Uterus (tissue), 4 donors: ENCODE results near the gene TTLL9. TPM values are rescaled to one million over a fixed set of nuclear protein-coding genes. Genes with fewer than 3 reads are reported as not detected.

Source experiments
- DNase-seq, 2 donors: peaks; one replicate each; pipeline ENCODE4 v3.0.0-alpha.2; 2019 to 2020
- H3K27ac ChIP-seq, 2 donors: fragments of 200-600 bp; sonication (generic); 1 replicate in 1 of 2; 2 replicates in 1 of 2; pipeline ENCODE4 v1.5.1; 2016 to 2018
- H3K27me3 ChIP-seq, 2 donors: fragments of 200-600 bp; sonication (generic); one replicate each; pipeline ENCODE4 v1.5.1; 2018 to 2019; ENCODE audit warnings: control low read depth in 1 of 2
- H3K36me3 ChIP-seq, 2 donors: fragments of 200-600 bp; sonication (generic); one replicate each; pipeline ENCODE4 v1.5.1; 2019; ENCODE audit warnings: control low read depth in 1 of 2
- H3K4me1 ChIP-seq, 2 donors: fragments of 200-600 bp; sonication (generic); one replicate each; pipeline ENCODE4 v1.5.1; 2018 to 2019; ENCODE audit warnings: control low read depth in 1 of 2
- H3K4me3 ChIP-seq, 2 donors: fragments of 200-600 bp; sonication (generic); 1 replicate in 1 of 2; 2 replicates in 1 of 2; pipeline ENCODE4 v1.5.1; 2018 to 2019; ENCODE audit warnings: mild to moderate bottlenecking in 1 of 2
- H3K9me3 ChIP-seq, 2 donors: fragments of 200-600 bp; sonication (generic); one replicate each; pipeline ENCODE4 v1.5.1; 2019; ENCODE audit warnings: control low read depth in 1 of 2
- POLR2A ChIP-seq, 2 donors: fragments of 450-650 bp; IDR thresholded peaks; one replicate each; pipeline ENCODE4 v1.6.1; 2016; ENCODE audit warnings: antibody characterized with exemption in 2 of 2, mild to moderate bottlenecking in 1 of 2, moderate library complexity in 1 of 2
- intact Hi-C: fragments of 100-400 bp; cut with DNase I; formaldehyde crosslinking; loops from one replicate; pipeline ENCODE4 v1.15.1; 2023; ENCODE audit warnings: low total_unique reads
- total RNA-seq, 4 donors: library from RNA; depleted of rRNA in 3 of 4; stranded (reverse); fragments of >200 nt in 3 of 4; gene quantifications; one replicate each; pipeline versions ENCODE4 v1.1.0 to v1.2.4, GENCODE V29; 2014 to 2023
- TF ChIP-seq, protein P1 (sequence below), 4 experiments: fragments of 200-600 bp in 2 of 4; fragments of 450-650 bp in 2 of 4; sonication (generic) in 2 of 4; IDR thresholded peaks; one replicate each; pipeline ENCODE4 v1.5.1; 2016 to 2019; ENCODE audit warnings: antibody characterized with exemption in 4 of 4, mild to moderate bottlenecking in 2 of 4, moderate library complexity in 1 of 4
- donor health status: DM: yes; HTN: yes; CAD: no.

TTLL9 gene
- total RNA-seq, 4 donors from 2014 or later = under 0.01 to 2.9 (median 0.91) TPM; not detected in 1

DNA sequence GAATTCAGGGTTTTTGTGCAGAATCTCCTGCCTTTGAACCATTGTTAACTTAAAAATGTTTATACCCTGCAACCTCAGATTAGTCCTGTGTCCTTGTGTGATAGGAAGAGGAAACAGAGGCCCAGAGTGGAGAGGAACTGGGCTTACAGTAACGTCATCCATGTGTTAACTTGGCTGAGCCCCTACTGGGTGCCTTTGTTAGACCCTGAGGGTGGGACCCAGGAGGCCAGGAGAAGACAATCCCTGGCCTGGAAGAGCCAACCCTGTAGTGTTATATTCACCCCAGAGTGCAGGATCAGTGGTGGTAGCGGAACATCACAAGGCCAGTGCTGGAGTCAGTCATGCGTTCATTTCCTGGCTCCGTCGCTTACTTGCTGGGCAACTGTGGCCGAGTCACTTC lies 40.7 kb upstream of the TTLL9 start:
- TF ChIP-seq, protein P1, sequence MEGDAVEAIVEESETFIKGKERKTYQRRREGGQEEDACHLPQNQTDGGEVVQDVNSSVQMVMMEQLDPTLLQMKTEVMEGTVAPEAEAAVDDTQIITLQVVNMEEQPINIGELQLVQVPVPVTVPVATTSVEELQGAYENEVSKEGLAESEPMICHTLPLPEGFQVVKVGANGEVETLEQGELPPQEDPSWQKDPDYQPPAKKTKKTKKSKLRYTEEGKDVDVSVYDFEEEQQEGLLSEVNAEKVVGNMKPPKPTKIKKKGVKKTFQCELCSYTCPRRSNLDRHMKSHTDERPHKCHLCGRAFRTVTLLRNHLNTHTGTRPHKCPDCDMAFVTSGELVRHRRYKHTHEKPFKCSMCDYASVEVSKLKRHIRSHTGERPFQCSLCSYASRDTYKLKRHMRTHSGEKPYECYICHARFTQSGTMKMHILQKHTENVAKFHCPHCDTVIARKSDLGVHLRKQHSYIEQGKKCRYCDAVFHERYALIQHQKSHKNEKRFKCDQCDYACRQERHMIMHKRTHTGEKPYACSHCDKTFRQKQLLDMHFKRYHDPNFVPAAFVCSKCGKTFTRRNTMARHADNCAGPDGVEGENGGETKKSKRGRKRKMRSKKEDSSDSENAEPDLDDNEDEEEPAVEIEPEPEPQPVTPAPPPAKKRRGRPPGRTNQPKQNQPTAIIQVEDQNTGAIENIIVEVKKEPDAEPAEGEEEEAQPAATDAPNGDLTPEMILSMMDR (IDR thresholded peaks at IDR 0.05) = no peak
- TF ChIP-seq POLR2A (IDR thresholded peaks at IDR 0.05) = no peak
- DNase-seq = no peak
- intact Hi-C loops = no loop called here

DNA sequence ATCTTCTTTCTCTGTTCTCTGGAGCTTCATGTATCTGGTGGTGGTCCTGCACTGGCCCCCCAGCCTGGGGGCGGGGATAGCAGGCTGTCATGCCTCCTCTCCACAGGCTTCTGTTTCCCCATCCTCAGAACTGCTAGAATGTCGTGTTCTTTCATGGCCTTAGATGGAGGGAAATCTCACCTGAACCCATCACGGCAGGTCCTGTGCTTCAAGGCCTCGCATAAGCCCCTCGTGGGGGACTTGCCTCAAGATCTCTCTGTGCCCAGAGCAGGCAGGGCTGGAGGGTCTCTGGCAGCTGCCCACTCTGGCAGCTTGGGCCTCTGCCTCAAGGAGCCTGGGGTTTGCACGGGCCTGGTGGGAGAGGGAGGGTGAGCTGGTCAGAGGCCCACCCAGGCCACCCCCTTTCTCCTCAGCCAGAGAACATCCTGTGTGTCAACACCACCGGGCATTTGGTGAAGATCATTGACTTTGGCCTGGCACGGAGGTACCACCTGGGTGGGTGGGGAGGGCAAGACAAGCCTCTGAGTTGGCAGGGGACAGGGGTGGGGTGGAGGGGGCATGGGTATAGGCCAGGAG lies 39.9 kb upstream of the TTLL9 start:
- no peaks in the 10 kb centered on the region for H3K36me3 ChIP-seq
- no peak overlapping the region for H3K4me3 ChIP-seq
- no peaks in the 10 kb centered on the region for H3K4me1 ChIP-seq
- H3K27me3 ChIP-seq = no peaks in the 10 kb centered on the region
- intact Hi-C loops = no loop called here
- H3K27ac ChIP-seq = no peak overlapping the region
- TF ChIP-seq, protein P1 (IDR thresholded peaks at IDR 0.05) = no peak
- TF ChIP-seq POLR2A (IDR thresholded peaks at IDR 0.05) = no peak
- H3K9me3 ChIP-seq = no peaks in the 10 kb centered on the region
- DNase-seq = no peak

More for the DNA sequence above, 40.7 kb upstream of the TTLL9 start:
- H3K9me3 ChIP-seq = no peaks in the 10 kb centered on the region
- H3K36me3 ChIP-seq = no peaks in the 10 kb centered on the region
- no peak overlapping the region for H3K27ac ChIP-seq
- H3K4me3 ChIP-seq = no peak overlapping the region
- H3K4me1 ChIP-seq = no peaks in the 10 kb centered on the region
- no peaks in the 10 kb centered on the region for H3K27me3 ChIP-seq

DNA sequence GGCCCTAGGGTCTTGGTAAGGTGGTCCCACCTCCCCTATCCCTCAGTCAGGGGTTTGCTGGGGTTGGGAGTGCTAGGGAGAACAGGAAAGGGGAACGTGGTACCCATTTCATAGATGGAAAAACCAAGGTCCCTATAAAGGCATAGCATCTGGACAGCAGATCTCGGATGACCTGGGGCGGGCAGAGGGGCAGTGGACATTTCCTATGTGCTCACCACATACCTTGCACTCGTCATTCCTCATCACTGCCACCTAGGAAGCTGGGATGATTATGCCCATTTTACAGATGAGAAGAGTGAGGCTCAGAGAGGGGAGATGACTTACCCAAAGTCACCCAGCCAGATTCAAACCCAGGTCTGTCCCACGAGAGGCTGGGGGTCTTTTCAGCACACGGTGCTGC lies 39.2 kb upstream of the TTLL9 start:
- H3K36me3 ChIP-seq = no peaks in the 10 kb centered on the region
- no peaks in the 10 kb centered on the region for H3K9me3 ChIP-seq
- no peak for DNase-seq
- H3K27ac ChIP-seq = no peak overlapping the region
- no peaks in the 10 kb centered on the region for H3K4me1 ChIP-seq
- intact Hi-C loops = no loop called here
- H3K4me3 ChIP-seq = no peak overlapping the region
- TF ChIP-seq, protein P1 (IDR thresholded peaks at IDR 0.05) = no peak
- no peaks in the 10 kb centered on the region for H3K27me3 ChIP-seq

DNA sequence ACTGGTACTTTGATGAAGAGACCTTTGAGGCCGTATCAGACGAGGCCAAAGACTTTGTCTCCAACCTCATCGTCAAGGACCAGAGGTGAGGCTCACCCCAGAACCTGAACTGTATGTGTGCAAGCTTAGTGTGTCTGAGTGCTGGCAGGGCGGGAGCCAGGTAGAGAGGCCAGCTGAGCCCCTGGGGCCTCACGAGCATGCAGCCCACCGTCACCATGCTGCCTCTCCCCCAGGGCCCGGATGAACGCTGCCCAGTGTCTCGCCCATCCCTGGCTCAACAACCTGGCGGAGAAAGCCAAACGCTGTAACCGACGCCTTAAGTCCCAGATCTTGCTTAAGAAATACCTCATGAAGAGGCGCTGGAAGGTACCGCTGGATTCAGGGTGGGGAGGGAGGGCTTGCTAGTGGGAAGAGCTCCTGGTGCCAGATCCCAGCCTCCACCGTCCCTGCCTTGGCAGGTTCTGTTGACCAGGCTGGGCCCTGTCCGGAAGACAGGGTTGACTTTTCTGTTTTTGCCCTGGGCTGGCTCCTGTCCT lies 38.6 kb upstream of the TTLL9 start:
- Histone ChIP-seq H3K4me1 (no peaks in the 10 kb centered on the region), H3K4me3 (no peak overlapping the region), H3K36me3 (no peaks in the 10 kb centered on the region), H3K27ac (no peak overlapping the region), H3K27me3 (no peaks in the 10 kb centered on the region), H3K9me3 (no peaks in the 10 kb centered on the region)
- no peak for DNase-seq
- TF ChIP-seq, protein P1 (IDR thresholded peaks at IDR 0.05) = no peak
- no peak for TF ChIP-seq POLR2A (IDR thresholded peaks at IDR 0.05)
- intact Hi-C loops = no loop called here

DNA sequence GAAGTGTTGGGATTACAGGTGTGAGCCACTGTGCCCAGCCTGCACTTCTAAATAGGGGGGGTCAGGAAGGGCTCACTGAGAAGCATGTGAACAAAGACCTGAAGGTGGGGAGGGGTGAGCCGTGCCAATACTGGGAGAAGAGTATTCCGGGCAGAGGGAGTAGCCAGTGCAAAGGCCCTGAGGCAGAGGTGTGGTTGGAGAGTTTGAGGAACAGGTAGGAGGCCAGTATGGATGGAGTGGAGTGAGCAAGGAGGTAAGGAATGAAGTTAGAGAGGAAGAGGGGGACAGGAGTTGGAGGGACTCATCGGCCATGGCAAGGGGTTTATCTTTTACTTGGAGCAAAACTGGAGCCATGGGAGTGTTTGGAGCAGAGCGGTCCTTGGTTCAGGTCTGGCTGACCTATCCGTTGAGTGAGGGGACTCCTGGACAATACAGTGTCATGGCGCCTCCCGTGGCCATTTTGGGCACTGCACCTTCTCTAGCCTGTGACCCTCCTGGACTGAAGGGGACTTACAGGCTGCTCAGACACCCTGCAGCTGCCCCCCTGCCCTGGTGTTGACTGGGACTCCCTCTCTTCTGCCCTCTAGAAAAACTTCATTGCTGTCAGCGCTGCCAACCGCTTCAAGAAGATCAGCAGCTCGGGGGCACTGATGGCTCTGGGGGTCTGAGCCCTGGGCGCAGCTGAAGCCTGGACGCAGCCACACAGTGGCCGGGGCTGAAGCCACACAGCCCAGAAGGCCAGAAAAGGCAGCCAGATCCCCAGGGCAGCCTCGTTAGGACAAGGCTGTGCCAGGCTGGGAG lies 37.1 kb upstream of the TTLL9 start:
- no peak for TF ChIP-seq POLR2A (IDR thresholded peaks at IDR 0.05)
- TF ChIP-seq, protein P1 (IDR thresholded peaks at IDR 0.05) = peak; percentile 25 to 56 (median 52)
- no peak overlapping the region for H3K4me3 ChIP-seq
- H3K9me3 ChIP-seq = no peaks in the 10 kb centered on the region
- peak; percentile 50 to 53 for DNase-seq
- no peak overlapping the region for H3K27ac ChIP-seq
- H3K27me3 ChIP-seq = no peaks in the 10 kb centered on the region
- intact Hi-C loops = no loop called here
- H3K4me1 ChIP-seq = no peaks in the 10 kb centered on the region
- H3K36me3 ChIP-seq = no peaks in the 10 kb centered on the region
